ENCODE results near the gene GALNT17.

GALNT17 gene

DNA sequence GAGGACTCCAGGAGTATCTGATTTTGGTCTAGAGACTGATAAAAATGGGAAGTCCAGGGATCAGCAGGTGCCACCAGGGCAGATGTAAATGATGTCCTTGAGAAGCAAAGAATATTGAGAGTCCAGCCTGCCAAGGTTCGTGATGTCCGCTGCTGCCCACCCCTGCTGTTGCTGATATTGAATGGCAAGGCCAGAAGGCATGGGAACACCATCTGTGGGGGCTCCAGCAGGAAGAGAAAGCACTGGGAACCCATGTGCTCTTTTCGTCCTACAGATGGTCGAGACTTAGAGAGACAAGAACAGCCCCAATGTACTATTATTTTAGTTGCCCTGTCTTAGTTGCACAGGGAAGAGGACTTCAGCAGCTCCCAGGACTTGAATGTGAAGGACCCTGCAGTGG lies 363.9 kb downstream of the GALNT17 start:
- TF ChIP-seq PAX5 (IDR thresholded peaks at IDR 0.05; ENCODE audit: insufficient read depth, low read length, severe bottlenecking) (no peak), POU2F2 (IDR thresholded peaks at IDR 0.05; ENCODE audit: low read depth, low read length) (no peak), POLR2AphosphoS5 (IDR thresholded peaks at IDR 0.05; ENCODE audit: low read depth, low read length) (no peak), TAF1 (IDR thresholded peaks at IDR 0.05; ENCODE audit: low read depth, low read length) (no peak), SPI1 (IDR thresholded peaks at IDR 0.05; ENCODE audit: low read depth, low read length) (no peak), POLR2A (IDR thresholded peaks at IDR 0.05; ENCODE audit: low read depth, low read length) (no peak)
- DNase-seq (ENCODE audit: insufficient read length, low spot score) (no peak), FAIRE-seq (no peak)

DNA sequence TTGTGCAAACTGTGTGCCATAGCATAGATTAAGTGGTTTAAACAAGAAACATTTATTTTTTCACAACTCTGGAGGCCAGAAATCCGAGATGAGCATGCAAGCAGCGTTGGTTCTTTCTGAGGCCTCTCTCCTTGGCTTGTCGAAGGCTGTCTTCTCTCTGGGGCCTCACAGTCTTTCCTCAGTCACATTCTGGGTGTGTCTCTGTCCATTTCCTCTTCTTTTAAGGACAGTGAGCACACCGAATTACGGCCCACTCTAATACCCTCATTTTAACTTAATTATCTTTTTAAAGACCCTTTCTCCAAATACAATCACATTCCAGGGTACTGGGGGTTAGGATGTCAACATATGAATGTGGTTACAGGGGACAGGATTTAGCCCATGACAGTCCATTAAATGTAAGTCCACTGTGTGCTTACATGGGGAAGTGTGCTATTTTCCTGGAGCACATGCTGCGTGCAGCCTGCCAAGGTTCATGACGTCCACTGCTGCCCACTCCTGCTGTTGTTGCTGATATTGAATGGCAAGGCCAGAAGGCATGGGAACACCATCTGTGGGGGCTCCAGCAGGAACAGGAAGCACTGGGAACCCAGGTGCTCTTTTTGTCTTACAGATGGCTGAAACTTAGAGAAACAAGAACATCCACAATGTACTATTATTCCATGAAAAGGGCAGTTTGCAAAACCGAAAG lies 365.5 kb downstream of the GALNT17 start:
- DNase-seq (ENCODE audit: insufficient read length, low spot score) (no peak), FAIRE-seq (no peak)
- no peak for TF ChIP-seq POLR2A (IDR thresholded peaks at IDR 0.05; ENCODE audit: low read depth, low read length)

- TF ChIP-seq POLR2A (IDR thresholded peaks at IDR 0.05; ENCODE audit: low read depth, low read length) (no peak), POLR2AphosphoS5 (IDR thresholded peaks at IDR 0.05; ENCODE audit: low read depth, low read length) (no peak), PAX5 (IDR thresholded peaks at IDR 0.05; ENCODE audit: insufficient read depth, low read length, severe bottlenecking) (no peak)
- no peak for FAIRE-seq
- no peak for DNase-seq (ENCODE audit: insufficient read length, low spot score)
Measured at GRCh38 chr7:71498381-71498780, 366.4 kb downstream of the GALNT17 start.

DNA sequence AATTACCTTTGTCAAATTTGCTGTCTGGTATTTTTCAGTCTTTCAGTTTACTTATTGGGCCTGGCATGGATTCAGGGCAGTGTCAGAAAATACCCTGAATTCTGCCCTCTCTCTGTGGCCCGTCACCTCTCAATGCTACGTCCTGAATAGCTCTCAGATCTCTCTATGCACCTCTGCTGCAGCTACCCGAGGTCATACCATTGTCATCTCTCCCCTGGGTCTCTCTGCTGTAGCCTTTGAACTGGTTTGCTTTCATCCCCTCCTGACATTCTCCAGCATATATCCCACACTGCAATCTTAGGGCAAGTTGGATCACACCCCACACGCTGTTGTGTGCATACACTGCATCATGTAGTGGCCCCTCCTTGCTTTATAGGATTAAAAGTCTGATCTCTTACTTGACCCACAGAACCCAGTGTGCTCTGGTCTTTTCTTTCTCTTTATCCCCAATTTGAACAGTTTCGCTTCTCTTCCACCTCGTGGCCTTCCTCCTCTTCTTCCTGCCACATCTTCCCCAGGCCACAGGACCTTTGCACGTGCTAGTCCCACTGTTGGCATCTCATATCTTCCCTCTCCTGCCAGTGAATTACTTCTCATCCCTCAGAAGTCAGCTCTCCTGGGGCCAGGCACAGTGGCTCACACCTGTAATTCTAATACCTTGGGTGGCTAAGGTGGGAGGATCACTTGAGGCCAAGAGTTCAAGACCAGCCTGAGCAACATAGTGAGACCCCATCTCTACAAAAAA lies 372.9 kb downstream of the GALNT17 start:
- no peak for TF ChIP-seq SPI1 (IDR thresholded peaks at IDR 0.05; ENCODE audit: low read depth, low read length)
- FAIRE-seq, result no peak
- no peak for DNase-seq (ENCODE audit: insufficient read length, low spot score)

- no peak for DNase-seq (ENCODE audit: insufficient read length, low spot score)
- FAIRE-seq, result no peak
- TF ChIP-seq POU2F2 (IDR thresholded peaks at IDR 0.05; ENCODE audit: low read depth, low read length), result no peak
- TF ChIP-seq POLR2A (IDR thresholded peaks at IDR 0.05; ENCODE audit: low read depth, low read length), result no peak
- TF ChIP-seq PAX5 (IDR thresholded peaks at IDR 0.05; ENCODE audit: insufficient read depth, low read length, severe bottlenecking), result no peak
- TF ChIP-seq POLR2AphosphoS5 (IDR thresholded peaks at IDR 0.05; ENCODE audit: low read depth, low read length), result no peak
- no peak for TF ChIP-seq TAF1 (IDR thresholded peaks at IDR 0.05; ENCODE audit: low read depth, low read length)
- TF ChIP-seq SPI1 (IDR thresholded peaks at IDR 0.05; ENCODE audit: low read depth, low read length), result no peak
Measured at GRCh38 chr7:71506822-71507221, 374.9 kb downstream of the GALNT17 start.

- TF ChIP-seq PAX5 (IDR thresholded peaks at IDR 0.05; ENCODE audit: insufficient read depth, low read length, severe bottlenecking) (no peak), SPI1 (IDR thresholded peaks at IDR 0.05; ENCODE audit: low read depth, low read length) (no peak), POU2F2 (IDR thresholded peaks at IDR 0.05; ENCODE audit: low read depth, low read length) (no peak), POLR2A (IDR thresholded peaks at IDR 0.05; ENCODE audit: low read depth, low read length) (no peak), POLR2AphosphoS5 (IDR thresholded peaks at IDR 0.05; ENCODE audit: low read depth, low read length) (no peak), TAF1 (IDR thresholded peaks at IDR 0.05; ENCODE audit: low read depth, low read length) (no peak)
- DNase-seq (ENCODE audit: insufficient read length, low spot score), result no peak
- FAIRE-seq, result no peak
Measured at GRCh38 chr7:71507680-71508602, 376.0 kb downstream of the GALNT17 start.

DNA sequence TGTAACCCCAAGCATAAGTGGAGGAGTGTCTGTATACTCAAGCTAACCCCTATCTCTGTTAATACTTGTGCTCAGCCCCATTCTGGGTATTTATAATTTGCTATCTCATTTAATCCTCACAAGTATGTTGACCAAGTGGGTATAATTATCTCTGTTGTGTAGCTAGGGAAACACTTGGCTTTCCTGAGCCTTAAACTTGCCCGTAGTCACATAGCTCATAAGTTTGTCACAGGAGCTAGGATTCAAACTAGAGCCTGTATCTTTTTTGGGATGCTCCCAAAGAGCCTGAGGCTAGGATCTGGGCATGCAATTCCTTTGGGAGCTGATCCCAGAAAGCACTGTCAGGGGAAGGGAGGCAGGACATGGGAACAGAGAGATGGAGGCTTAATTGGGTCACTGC lies 377.4 kb downstream of the GALNT17 start:
- DNase-seq (ENCODE audit: insufficient read length, low spot score) (no peak), FAIRE-seq (no peak)
- no peak for TF ChIP-seq PAX5 (IDR thresholded peaks at IDR 0.05; ENCODE audit: insufficient read depth, low read length, severe bottlenecking)
- TF ChIP-seq SPI1 (IDR thresholded peaks at IDR 0.05; ENCODE audit: low read depth, low read length), result no peak
- no peak for TF ChIP-seq TAF1 (IDR thresholded peaks at IDR 0.05; ENCODE audit: low read depth, low read length)
- no peak for TF ChIP-seq POLR2AphosphoS5 (IDR thresholded peaks at IDR 0.05; ENCODE audit: low read depth, low read length)
- no peak for TF ChIP-seq POLR2A (IDR thresholded peaks at IDR 0.05; ENCODE audit: low read depth, low read length)
- TF ChIP-seq POU2F2 (IDR thresholded peaks at IDR 0.05; ENCODE audit: low read depth, low read length), result no peak

- DNase-seq (ENCODE audit: insufficient read length, low spot score), result no peak
- no peak for FAIRE-seq
- TF ChIP-seq PAX5 (IDR thresholded peaks at IDR 0.05; ENCODE audit: insufficient read depth, low read length, severe bottlenecking) (no peak), POLR2A (IDR thresholded peaks at IDR 0.05; ENCODE audit: low read depth, low read length) (no peak), SPI1 (IDR thresholded peaks at IDR 0.05; ENCODE audit: low read depth, low read length) (no peak), TAF1 (IDR thresholded peaks at IDR 0.05; ENCODE audit: low read depth, low read length) (no peak), POLR2AphosphoS5 (IDR thresholded peaks at IDR 0.05; ENCODE audit: low read depth, low read length) (no peak), POU2F2 (IDR thresholded peaks at IDR 0.05; ENCODE audit: low read depth, low read length) (no peak)
Measured at GRCh38 chr7:71511361-71511807, 379.4 kb downstream of the GALNT17 start.

DNA sequence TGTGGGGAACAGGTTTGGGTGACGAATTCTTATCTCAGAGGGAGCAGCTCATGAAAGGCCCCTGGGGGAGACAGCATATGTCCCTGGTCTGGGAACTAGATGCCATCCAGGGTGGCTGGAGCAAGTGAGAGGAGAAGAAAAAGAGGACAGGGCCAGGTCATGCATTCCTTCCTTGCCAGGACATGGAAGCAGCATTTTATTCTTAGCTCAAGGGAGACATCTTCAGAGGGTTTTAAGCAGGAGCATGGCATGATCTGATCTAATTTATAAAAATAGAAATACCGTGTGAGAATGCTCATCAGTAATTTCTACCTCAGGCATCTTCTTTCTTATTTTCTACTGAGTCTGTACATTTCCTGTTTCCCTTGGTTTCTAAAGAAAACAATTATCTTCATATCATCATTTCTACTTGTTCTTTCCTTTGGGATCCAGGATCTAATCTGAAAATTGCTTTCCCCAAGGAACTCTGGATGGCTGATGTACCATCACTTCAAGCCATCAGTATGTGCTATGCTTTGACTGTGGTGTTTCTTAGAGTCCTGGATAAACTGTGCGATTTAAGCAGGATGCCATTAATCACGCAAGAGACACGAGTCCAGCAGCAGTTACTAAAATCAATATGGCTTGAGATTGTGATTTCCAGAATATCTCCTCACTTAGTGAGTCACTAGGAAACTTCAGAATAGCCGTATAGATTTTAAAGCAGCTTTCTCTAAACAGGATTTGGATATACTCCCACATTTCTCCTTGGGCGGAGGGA lies 386.2 kb downstream of the GALNT17 start:
- no peak for FAIRE-seq
- TF ChIP-seq POLR2AphosphoS5 (IDR thresholded peaks at IDR 0.05; ENCODE audit: low read depth, low read length), result no peak
- TF ChIP-seq POLR2A (IDR thresholded peaks at IDR 0.05; ENCODE audit: low read depth, low read length), result no peak
- TF ChIP-seq TAF1 (IDR thresholded peaks at IDR 0.05; ENCODE audit: low read depth, low read length), result no peak
- no peak for DNase-seq (ENCODE audit: insufficient read length, low spot score)
